Cerebellar cortex (tissue), 1 donor: ENCODE measurements around the gene TMEM80.
"Not testable (repeated sequence)": the region's sequence is repeated elsewhere in the genome, so short reads cannot be mapped to it uniquely, and the experiment has no call there.

Source experiments
- DNase-seq: peaks from one replicate; pipeline ENCODE4 v3.0.0-alpha.2; 2015; ENCODE audit warnings: low spot score

The TMEM80 gene

GRCh38 chr11:679271-680207 lies 16.1 kb upstream of the TMEM80 start:
- no peak for DNase-seq

DNA sequence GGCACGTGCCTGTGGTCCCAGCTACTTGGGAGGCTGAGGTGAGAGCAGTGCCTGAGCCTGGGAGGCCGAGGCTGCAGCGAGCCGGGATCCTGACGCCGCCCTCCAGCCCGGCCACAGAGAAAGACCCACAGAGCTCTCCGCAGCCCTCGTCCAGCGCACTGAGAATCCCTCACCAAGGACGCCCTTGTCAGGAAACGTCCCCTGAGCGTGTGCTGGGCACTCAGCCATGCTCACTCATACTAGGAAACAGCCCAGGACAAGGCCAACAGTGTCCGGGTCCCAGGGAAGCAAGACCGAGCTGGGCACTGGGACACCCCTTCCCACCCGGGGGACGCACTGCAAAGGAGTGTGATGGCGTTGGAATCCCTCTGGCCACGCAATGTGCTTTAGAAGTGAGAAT lies 15.1 kb upstream of the TMEM80 start:
- no peak for DNase-seq

- no peak for DNase-seq
Measured at GRCh38 chr11:680970-681369, 14.6 kb upstream of the TMEM80 start.

DNA sequence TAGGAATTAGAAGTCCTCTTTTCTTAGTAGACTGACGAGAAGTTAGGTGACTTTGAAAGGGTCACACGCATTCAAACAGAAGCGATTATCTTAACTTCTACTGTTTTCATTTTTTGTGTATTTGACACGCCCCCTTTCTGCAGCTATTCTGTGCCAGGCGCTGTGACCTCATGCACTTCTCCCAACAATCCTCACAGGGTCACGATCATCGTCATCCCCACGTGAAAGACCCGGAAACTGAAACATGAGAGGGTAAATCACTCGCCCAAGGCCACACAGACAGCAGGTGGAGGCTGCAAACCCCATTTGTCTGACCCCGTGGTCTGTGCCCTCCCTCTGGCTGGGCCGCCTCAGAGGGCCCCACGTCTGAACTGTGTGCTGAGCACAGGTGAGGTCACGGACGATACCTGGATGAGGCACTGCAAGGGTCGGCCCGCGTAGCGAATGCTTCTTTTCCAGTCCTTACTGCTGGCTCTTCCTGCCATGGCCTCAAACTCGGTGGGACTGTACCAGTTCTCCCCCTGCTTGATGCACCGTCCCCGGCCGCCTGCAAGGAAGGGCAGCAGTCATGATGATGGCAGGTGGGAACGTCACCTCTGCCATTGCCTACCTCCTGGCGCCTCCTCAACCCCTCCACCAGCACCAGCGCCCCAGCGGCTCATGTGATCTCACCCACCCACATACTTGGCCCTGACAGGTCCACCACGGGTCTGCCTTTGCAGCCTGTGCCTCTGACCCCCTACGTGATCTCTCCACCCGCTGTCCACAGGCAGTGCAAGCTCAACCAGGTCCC lies 9.0 kb upstream of the TMEM80 start:
- DNase-seq: no peak

- DNase-seq: no peak
Measured at GRCh38 chr11:687751-688150, 7.9 kb upstream of the TMEM80 start.

- DNase-seq: no peak
Measured at GRCh38 chr11:688681-689080, 6.9 kb upstream of the TMEM80 start.

DNA sequence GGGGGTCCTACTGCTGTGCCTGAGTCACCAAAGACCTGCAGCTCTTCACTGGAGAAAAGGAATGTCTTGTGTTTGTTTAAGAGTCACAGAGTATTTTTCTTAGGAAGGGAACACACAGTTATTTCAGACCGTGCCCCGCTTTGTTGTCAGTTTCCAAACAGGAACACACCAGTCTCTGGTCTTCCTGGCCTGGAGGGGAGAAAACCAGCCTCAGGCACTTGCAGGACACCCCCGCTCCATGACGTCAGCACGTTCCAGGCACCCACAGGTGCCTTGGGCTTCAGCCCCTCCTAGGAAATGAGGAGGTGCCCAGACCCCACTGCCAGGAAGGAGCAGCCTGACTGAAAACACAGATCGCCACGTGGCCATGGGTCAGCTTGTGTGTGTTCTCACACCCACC lies 6.0 kb upstream of the TMEM80 start:
- no peak for DNase-seq

GRCh38 chr11:690244-690643 lies 5.4 kb upstream of the TMEM80 start:
- not testable (repeated sequence) for DNase-seq

DNA sequence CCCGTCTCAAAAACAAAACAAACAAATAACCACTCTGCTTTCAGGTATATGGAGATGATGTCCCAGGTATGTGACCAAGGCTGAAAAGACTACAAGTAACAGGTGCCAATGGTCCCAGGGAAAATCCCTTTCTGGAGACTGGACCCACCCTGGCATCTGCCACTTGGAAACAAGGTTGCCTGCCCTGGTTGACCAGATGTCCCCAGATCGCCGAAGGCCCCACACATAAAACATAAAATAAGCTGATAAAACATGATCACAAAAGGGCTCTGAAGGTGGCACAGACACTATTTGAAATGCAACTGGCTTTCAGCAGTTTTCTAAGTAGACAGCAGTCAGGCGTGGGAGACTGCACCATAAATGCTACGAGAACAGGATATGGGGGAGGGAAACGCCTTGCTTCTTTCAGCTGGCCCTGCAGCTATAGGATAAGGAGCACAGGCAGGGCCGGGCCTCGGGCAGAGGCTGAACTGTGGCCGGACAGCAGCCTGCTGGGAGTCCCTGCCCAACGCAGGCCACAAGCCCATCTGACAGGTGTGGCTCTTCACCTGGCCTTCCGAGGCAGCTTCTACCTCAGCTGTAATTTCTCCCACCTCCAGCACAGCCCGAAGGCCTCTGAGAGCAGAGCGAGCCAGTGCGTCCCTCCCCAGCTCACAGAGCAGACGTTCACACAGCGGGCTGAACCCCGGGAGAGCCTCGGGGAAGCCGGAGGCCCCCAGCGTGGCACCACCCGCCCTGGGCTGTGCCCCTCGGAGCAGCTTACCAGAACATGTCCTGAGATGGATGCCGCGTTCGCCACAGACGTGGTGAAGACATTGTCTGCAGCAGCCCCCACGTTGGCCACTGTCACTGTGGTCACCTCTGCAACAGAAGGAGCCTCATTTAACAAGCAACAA lies 4.6 kb upstream of the TMEM80 start:
- peak; percentile 43 for DNase-seq

DNA sequence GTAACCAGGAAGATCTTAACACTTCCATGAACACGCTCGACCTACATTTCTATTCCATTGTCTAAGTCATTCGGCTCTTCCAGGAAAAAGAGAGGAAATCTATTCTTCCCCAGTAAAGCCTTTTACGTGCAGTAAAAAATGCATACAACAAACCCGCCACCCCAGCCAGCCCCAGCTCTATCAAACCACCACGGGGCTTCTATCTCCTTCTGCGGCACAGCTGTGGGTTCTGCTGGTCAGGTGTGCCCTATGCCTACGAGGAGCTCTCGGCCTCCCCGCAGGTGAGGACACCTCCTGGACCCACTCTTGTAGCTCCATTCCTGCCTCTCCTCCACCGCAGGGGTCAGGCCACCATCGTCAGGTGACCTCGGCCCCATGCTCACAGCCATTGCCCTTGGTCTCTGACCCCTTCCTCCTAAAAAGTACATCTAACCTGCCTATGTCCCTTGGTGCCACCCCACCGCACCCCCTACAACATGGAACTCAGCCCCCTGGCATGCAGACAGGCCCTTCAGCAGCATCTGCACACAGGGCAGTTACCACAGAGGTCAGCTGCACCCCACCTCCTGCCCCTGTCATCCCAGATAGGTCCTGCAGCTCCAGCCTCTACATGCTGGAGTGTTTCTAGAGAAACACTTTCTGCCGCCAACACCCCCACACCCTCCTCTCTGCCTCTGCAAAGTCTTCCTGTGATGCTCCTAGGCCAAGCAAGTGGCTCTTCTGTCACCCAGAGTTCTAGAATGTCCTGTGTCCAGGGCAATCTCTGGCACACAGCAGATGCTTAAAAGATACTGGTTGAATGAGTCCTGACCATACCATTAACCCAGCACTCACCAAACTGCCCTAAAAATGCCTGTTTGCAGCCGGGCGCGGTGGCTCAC lies 3.7 kb upstream of the TMEM80 start:
- DNase-seq: peak; percentile 44

GRCh38 chr11:692824-693414 lies 2.7 kb upstream of the TMEM80 start:
- peak; percentile 44 for DNase-seq

DNA sequence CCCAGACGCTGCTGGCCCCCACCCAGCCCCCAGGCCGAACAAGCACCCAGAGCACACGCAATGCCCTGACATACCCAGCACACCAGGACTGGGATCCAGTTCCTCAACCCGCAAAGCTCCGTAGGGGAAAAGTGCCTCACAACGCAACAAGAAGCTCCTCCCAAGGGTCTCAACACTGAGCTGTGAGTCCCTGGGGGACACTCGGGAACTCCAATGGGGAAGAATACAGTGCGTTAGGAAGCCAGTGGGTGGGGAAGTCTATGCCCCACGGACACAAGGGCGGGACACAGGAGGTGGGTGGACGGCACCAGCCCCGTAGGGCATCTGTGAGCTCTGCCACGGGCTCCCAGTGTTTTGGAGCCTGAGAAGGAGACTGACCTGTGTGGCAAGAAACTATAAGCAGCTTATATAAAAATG lies 2.2 kb upstream of the TMEM80 start:
- peak; percentile 32 for DNase-seq

GRCh38 chr11:693887-694562 lies 1.6 kb upstream of the TMEM80 start:
- no peak for DNase-seq

DNA sequence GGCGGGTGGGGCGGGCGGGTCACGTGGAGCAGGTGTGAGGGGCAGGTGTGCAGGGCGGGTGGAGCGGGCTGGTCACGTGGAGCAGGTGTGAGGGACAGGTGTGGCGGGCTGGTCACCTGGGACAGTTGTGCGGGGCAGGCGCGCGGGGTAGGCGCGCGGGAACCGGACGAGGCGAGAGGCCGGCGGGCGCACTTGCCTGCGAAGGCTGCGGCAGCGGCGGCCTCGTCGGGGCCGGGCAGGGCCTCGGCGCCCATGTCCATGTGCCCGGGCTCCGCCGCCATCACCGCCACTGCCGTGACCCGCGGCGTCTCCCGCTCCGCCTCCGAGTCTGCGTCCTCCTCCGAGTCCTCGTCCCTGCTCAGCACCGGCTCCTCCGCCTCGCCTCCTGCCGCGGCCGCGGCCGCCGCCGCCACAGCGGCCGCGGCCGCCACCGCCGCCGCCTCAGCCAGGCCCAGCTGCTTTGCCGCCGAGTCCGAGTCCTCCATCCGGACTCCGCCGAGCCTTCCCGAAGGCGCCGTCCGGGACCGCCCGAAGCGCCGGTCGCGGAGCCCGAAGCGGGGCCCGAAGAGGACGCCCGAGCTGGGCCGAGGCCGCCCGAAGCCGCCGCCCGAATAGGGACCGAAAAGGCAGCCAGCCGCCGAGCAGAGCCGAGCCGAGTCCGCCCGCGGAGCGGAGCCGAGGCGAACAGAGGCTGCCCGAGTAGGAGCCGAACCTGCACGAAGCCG lies 891 bp upstream of the TMEM80 start, which contains the start of gene DEAF1:
DEAF1 (minus strand) TSS at position 660 of the 725 bp plus-strand sequence; CDS start at position 485, 175 bp downstream.
- peak; percentile 94 for DNase-seq

DNA sequence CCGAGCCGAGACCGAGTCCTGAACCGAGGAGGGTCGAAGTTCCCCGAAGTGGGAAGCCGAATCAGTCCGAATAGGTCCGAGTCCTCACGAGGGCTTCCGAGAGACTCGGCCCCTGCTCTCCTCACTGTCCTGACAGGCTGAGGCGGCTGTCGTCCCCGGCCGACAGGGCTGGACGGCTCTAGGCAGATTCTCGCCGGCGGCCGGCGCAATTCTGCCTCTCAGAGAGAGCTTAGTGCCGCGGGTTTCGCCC lies 403 bp upstream of the TMEM80 start:
- DNase-seq: no peak

- peak; percentile 44 for DNase-seq
Measured at GRCh38 chr11:696955-697491, 1.4 kb downstream of the TMEM80 start.

GRCh38 chr11:697811-698311 lies 2.2 kb downstream of the TMEM80 start:
- DNase-seq: peak; percentile 63

DNA sequence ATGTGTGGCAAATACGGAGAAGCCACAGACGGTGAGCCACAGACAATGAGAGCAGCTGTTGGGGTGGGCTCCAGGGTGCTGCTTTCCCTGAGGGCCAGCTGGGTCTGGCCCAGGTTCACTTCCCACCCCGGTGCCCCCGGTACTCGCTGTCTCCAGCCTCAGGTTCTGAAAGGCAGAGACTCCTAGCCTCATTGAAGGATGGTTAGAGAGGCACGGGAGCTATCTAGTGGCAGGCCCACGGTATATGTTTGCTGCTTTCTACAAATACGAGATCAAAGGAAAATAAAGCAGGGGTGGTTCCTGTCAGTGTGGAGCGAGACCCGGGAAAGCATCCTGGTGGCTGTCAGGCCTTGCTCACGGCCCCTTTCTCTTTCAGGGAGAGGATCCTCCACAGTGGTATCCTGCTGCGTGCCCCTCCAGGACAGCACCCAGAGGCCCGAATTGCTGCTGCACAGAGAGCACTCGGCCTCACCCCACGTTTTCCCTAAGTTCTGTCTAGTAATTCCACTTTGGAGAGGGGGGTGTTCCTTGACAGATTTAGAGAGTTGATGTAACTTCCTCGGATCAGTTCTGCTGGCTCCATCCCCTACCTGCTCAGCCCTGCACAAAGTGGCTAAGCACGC lies 3.0 kb downstream of the TMEM80 start:
- DNase-seq: peak; percentile 75

GRCh38 chr11:699116-699508 lies 3.5 kb downstream of the TMEM80 start:
- no peak for DNase-seq
